Body of pancreas (tissue), 4 donors: ENCODE measurements around the gene ALG3.

Source experiments
- POLR2A ChIP-seq, 3 donors: fragments of 450-650 bp; IDR thresholded peaks; one replicate each; pipeline ENCODE4 v1.6.1; 2016; ENCODE audit warnings: antibody characterized with exemption in 3 of 3, mild to moderate bottlenecking in 2 of 3
- TF ChIP-seq, protein P1 (sequence below), 7 experiments: fragments of 450-650 bp in 4 of 7; fragments of 200-600 bp in 3 of 7; sonication (generic) in 3 of 7; IDR thresholded peaks; one replicate each; pipeline ENCODE4 v1.5.1; 2016 to 2019; ENCODE audit warnings: antibody characterized with exemption in 7 of 7

DNA sequence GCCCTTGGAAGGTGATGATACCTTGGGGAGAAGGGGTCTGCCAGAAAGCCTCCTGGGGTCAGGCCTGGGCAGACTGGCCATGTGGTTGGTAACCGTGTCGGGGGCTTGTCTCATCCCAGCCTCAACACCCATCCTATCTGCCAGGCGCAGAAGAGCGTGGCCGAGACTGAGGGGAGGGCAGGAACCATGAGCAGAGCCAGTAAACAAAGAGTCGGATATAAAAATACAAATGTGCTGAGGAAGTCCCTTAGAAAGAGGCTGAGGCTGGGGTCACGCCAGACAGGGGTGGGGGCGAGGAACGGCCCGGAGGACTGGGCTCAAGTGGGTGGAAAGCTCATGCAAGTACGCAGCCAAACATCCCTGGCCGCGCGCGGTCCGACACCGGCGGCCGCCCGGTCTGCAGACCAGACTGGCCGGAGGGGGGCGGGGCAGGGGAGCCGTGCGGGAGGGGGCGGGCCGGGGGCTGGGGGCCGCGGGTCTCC, 10.7 kb upstream of the ALG3 start:
- TF ChIP-seq, protein P1, sequence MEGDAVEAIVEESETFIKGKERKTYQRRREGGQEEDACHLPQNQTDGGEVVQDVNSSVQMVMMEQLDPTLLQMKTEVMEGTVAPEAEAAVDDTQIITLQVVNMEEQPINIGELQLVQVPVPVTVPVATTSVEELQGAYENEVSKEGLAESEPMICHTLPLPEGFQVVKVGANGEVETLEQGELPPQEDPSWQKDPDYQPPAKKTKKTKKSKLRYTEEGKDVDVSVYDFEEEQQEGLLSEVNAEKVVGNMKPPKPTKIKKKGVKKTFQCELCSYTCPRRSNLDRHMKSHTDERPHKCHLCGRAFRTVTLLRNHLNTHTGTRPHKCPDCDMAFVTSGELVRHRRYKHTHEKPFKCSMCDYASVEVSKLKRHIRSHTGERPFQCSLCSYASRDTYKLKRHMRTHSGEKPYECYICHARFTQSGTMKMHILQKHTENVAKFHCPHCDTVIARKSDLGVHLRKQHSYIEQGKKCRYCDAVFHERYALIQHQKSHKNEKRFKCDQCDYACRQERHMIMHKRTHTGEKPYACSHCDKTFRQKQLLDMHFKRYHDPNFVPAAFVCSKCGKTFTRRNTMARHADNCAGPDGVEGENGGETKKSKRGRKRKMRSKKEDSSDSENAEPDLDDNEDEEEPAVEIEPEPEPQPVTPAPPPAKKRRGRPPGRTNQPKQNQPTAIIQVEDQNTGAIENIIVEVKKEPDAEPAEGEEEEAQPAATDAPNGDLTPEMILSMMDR (IDR thresholded peaks at IDR 0.05), result no peak
- TF ChIP-seq POLR2A (IDR thresholded peaks at IDR 0.05), result no peak
